HEK293T (cell line): ENCODE data around the gene GRM7.

Experiments used
- CTCF ChIA-PET: fragments of 350-600 bp; formaldehyde crosslinking; extraction: SDS; loops from one replicate; lab custom pipeline; 2021; ENCODE audit warnings: antibody characterized with exemption, inconsistent platforms; lab: Yijun Ruan, JAX
- POLR2A ChIA-PET: fragments of 350-600 bp; formaldehyde crosslinking; extraction: SDS; loops from one replicate; lab custom pipeline; 2020; ENCODE audit warnings: antibody characterized with exemption, inconsistent platforms; lab: Yijun Ruan, JAX
- DNase-seq: peaks from one replicate; pipeline ENCODE4 v3.0.0; 2012; ENCODE audit warnings: mixed read lengths; ENCODE audit errors: extremely low spot score
- ARNT ChIP-seq: fragments of 450-650 bp; IDR thresholded peaks from 2 replicates; pipeline ENCODE4 v1.6.1; 2017; ENCODE audit warnings: mild to moderate bottlenecking
- BHLHE40 ChIP-seq: fragments of 450-650 bp; IDR thresholded peaks from 2 replicates; pipeline ENCODE4 v1.6.1; 2016; ENCODE audit warnings: mild to moderate bottlenecking, moderate library complexity, borderline replicate concordance
- CTBP1 ChIP-seq: fragments of 450-650 bp; IDR thresholded peaks from 2 replicates; pipeline ENCODE4 v1.6.1; 2016; ENCODE audit warnings: borderline replicate concordance
- ELF4 ChIP-seq: fragments of 450-650 bp; IDR thresholded peaks from 2 replicates; pipeline ENCODE4 v1.6.1; 2017; ENCODE audit warnings: antibody characterized with exemption
- FOXA1 ChIP-seq: fragments of 450-650 bp; IDR thresholded peaks from 2 replicates; pipeline ENCODE4 v1.6.1; 2016; ENCODE audit warnings: mild to moderate bottlenecking
- FOXK2 ChIP-seq: fragments of 450-650 bp; IDR thresholded peaks from 2 replicates; pipeline ENCODE4 v1.6.1; 2016; ENCODE audit warnings: mild to moderate bottlenecking
- FOXM1 ChIP-seq: fragments of 450-650 bp; IDR thresholded peaks from 2 replicates; pipeline ENCODE4 v1.6.1; 2017; ENCODE audit warnings: mild to moderate bottlenecking, borderline replicate concordance
- HDGF ChIP-seq: fragments of 450-650 bp; IDR thresholded peaks from 2 replicates; pipeline ENCODE4 v1.6.1; 2017; ENCODE audit warnings: antibody characterized with exemption, borderline replicate concordance
- L3MBTL2 ChIP-seq: fragments of 450-650 bp; conservative IDR thresholded peaks from 2 replicates; pipeline ENCODE4 v1.6.1; 2016; ENCODE audit warnings: mild to moderate bottlenecking
- LEF1 ChIP-seq: fragments of 450-650 bp; IDR thresholded peaks from 2 replicates; pipeline ENCODE4 v1.6.1; 2017; ENCODE audit warnings: mild to moderate bottlenecking, borderline replicate concordance
- NFRKB ChIP-seq: fragments of 450-650 bp; IDR thresholded peaks from 2 replicates; pipeline ENCODE4 v1.6.1; 2016; ENCODE audit warnings: mild to moderate bottlenecking, moderate library complexity
- SP1 ChIP-seq: fragments of 450-650 bp; IDR thresholded peaks from 2 replicates; pipeline ENCODE4 v1.6.1; 2017
- SUZ12 ChIP-seq: fragments of 450-650 bp; IDR thresholded peaks from 2 replicates; pipeline ENCODE4 v1.6.1; 2016; ENCODE audit warnings: mild to moderate bottlenecking
- TARDBP ChIP-seq: fragments of 450-650 bp; IDR thresholded peaks from 2 replicates; pipeline ENCODE4 v1.6.1; 2016
- ZNF384 ChIP-seq: fragments of 450-650 bp; IDR thresholded peaks from 2 replicates; pipeline ENCODE4 v1.6.1; 2016
- TF ChIP-seq, protein P1 (sequence below): fragments of 450-650 bp; IDR thresholded peaks from 2 replicates; pipeline ENCODE4 v1.6.1; 2016

GRM7 gene

GRCh38 chr3:7576071-7576470 lies 715.2 kb downstream of the GRM7 start:
- ChIA-PET CTCF (no interaction called here), POLR2A (no interaction called here)
- no peak for TF ChIP-seq LEF1
- no peak for DNase-seq

DNA sequence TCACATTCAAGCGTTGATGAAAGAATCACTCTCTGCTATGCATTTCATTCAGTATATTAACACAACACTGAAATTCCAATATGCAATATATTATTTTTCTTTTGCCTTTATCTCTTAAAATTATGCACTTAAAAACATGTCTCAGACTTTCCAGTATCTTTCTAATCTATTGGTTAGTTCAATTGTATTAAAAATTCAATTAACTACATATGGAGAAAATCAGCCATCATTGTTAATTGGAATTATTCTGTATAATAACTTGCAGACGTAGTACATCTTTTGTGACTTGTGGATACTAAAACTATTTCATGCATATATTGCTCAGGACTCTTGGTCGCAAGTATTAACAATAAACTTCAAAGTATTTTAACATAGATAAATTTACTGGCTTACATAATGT lies 715.6 kb downstream of the GRM7 start:
- TF ChIP-seq HDGF, result no peak
- no peak for DNase-seq
- POLR2A ChIA-PET, result no interaction called here
- CTCF ChIA-PET, result no interaction called here

GRCh38 chr3:7577513-7577912 lies 716.6 kb downstream of the GRM7 start:
- no peak for TF ChIP-seq ARNT
- no peak for DNase-seq
- POLR2A ChIA-PET, result no interaction called here
- CTCF ChIA-PET, result no interaction called here

GRCh38 chr3:7581831-7582230 lies 720.9 kb downstream of the GRM7 start:
- POLR2A ChIA-PET, result no interaction called here
- DNase-seq, result no peak
- CTCF ChIA-PET, result no interaction called here
- TF ChIP-seq, protein P1, sequence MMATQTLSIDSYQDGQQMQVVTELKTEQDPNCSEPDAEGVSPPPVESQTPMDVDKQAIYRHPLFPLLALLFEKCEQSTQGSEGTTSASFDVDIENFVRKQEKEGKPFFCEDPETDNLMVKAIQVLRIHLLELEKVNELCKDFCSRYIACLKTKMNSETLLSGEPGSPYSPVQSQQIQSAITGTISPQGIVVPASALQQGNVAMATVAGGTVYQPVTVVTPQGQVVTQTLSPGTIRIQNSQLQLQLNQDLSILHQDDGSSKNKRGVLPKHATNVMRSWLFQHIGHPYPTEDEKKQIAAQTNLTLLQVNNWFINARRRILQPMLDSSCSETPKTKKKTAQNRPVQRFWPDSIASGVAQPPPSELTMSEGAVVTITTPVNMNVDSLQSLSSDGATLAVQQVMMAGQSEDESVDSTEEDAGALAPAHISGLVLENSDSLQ, result no peak
- TF ChIP-seq ARNT (no peak), FOXA1 (no peak), SUZ12 (no peak), ELF4 (no peak), CTBP1 (no peak), TARDBP (no peak), L3MBTL2 (no peak), SP1 (no peak), ZNF384 (no peak), HDGF (no peak), LEF1 (no peak), NFRKB (no peak), FOXM1 (no peak), FOXK2 (no peak), BHLHE40 (no peak)

GRCh38 chr3:7585052-7585451 lies 724.1 kb downstream of the GRM7 start:
- POLR2A ChIA-PET, result no interaction called here
- CTCF ChIA-PET, result no interaction called here
- DNase-seq, result no peak
- TF ChIP-seq HDGF (no peak), LEF1 (no peak)

GRCh38 chr3:7588236-7588635 lies 727.3 kb downstream of the GRM7 start:
- TF ChIP-seq BHLHE40, result no peak
- POLR2A ChIA-PET, result no interaction called here
- DNase-seq, result no peak
- CTCF ChIA-PET, result no interaction called here

DNA sequence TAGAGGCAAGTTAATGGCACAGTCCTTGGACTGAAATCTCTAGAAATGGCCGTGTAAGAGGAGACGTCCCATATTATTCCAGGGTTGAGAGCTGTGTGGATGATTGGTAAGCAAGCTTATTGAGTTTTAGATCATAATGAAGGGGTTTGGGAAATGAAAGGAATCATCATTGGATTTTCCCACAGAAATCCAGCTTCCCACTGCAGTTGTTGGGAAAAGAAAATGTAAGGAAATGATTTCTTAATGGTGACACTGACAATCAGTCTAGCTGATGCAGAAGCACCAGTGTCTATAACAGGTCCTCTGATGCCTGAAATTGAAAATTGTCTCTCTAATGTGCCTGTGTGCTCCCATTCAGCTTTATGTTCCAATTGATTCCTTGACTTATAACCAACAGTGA lies 728.6 kb downstream of the GRM7 start:
- CTCF ChIA-PET, result no interaction called here
- POLR2A ChIA-PET, result no interaction called here
- no peak for DNase-seq
- TF ChIP-seq CTBP1 (no peak), SP1 (no peak), L3MBTL2 (no peak), LEF1 (no peak), BHLHE40 (no peak), TARDBP (no peak), ARNT (no peak), FOXK2 (no peak), NFRKB (no peak)
- TF ChIP-seq, protein P1, result no peak

DNA sequence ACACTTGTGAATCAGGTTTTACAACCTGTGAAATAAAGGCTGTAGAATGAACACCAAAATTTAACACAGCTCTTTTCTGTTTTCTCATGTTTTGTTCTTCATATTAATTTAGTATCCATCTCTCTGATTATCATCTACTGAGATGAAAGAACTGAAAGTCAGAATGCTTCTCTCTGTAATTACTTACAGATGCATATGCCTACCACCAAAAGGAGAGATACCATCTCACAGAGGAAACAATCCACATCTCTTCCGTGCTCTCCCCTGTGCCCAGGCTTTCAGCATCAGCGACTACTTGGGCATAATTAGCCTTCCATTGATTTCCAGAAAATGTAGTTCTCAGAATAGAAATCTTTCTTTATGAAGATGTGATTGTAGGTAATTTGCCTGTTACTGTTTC lies 741.4 kb downstream of the GRM7 start:
- ChIA-PET POLR2A (no interaction called here), CTCF (no interaction called here)
- no peak for DNase-seq
- TF ChIP-seq ARNT, result no peak
- TF ChIP-seq SUZ12, result no peak
- no peak for TF ChIP-seq ELF4
- no peak for TF ChIP-seq LEF1
- no peak for TF ChIP-seq L3MBTL2
- TF ChIP-seq, protein P1, result no peak
- no peak for TF ChIP-seq FOXK2
- no peak for TF ChIP-seq NFRKB
- no peak for TF ChIP-seq ZNF384
- TF ChIP-seq TARDBP, result no peak
- TF ChIP-seq HDGF, result no peak
- no peak for TF ChIP-seq FOXM1
- TF ChIP-seq BHLHE40, result no peak
- no peak for TF ChIP-seq FOXA1
- no peak for TF ChIP-seq SP1
- no peak for TF ChIP-seq CTBP1
